ENCODE measurements around the gene CORO6. TPM values are rescaled to one million over a fixed set of nuclear protein-coding genes. Genes with fewer than 3 reads are reported as not detected.

The CORO6 gene
- polyA plus RNA-seq, 1 donor (not counting 4 experiments of a cell fraction or from before 2014, with no cell fraction given), result 20.5 TPM

- Histone ChIP-seq H2AFZ (ENCODE audit: control insufficient read depth, low read length) (no peak overlapping the region), H4K20me1 (ENCODE audit: control insufficient read depth, extremely low read depth, insufficient read depth, low read length) (no peaks in the 10 kb centered on the region), H3K9ac (ENCODE audit: control insufficient read depth, extremely low read depth, insufficient read depth, low read length) (no peak overlapping the region), H3K4me3 (ENCODE audit: control insufficient read depth in 2 of 3, extremely low read depth in 1 of 3, insufficient read depth in 2 of 3, low read depth in 1 of 3, low read length in 3 of 3) (no peak overlapping the region), H3K9me1 (ENCODE audit: control insufficient read depth, extremely low read depth, insufficient read depth, low read length) (no peaks in the 10 kb centered on the region), H3K27me3 (ENCODE audit: control insufficient read depth, extremely low read depth, insufficient read depth, low read length) (no peaks in the 10 kb centered on the region), H3K4me2 (ENCODE audit: control insufficient read depth, extremely low read depth, insufficient read depth, low read depth, low read length) (no peak overlapping the region), H3K4me1 (ENCODE audit: control insufficient read depth, extremely low read depth, insufficient read depth, low read length) (peaks cover 16% of the 10 kb centered on the region), H3K36me3 (ENCODE audit: control insufficient read depth in 2 of 2, extremely low read depth in 1 of 2, insufficient read depth in 2 of 2, low read length in 2 of 2) (peaks cover 6 to 10% of the 10 kb centered on the region in 2 experiments), H3K9me3 (ENCODE audit: control insufficient read depth, low read depth, low read length) (no peaks in the 10 kb centered on the region), H3K79me2 (ENCODE audit: control insufficient read depth, insufficient read depth, low read length) (no peaks in the 10 kb centered on the region), H3K27ac (ENCODE audit: control insufficient read depth, insufficient read depth, low read length) (no peak overlapping the region)
- DNase-seq (ENCODE audit: low read depth, low spot score) (no peak), FAIRE-seq (no peak)
- dilution Hi-C loops (cut with MboI; ENCODE audit: extremely low pct_ligation_motif_present, low sequenced_read_pairs), result no loop called here
- TF ChIP-seq EZH2 (IDR thresholded peaks at IDR 0.05; ENCODE audit: low read length), result no peak
- no peak for TF ChIP-seq CTCF (optimal IDR thresholded peaks at IDR 0.05 in 1 of 3, IDR thresholded peaks at IDR 0.05 in 1 of 3, conservative IDR thresholded peaks at IDR 0.05 in 1 of 3; ENCODE audit: extremely low read depth in 1 of 3, insufficient read depth in 2 of 3, low read length in 3 of 3)
Observed at GRCh38 chr17:29669266-29669665, 46.6 kb upstream of the CORO6 start.

- dilution Hi-C loops (cut with MboI; ENCODE audit: extremely low pct_ligation_motif_present, low sequenced_read_pairs), result no loop called here
- no peak overlapping the region for H3K4me3 ChIP-seq (ENCODE audit: control insufficient read depth in 2 of 3, extremely low read depth in 1 of 3, insufficient read depth in 2 of 3, low read depth in 1 of 3, low read length in 3 of 3)
- no peak overlapping the region for H3K9ac ChIP-seq (ENCODE audit: control insufficient read depth, extremely low read depth, insufficient read depth, low read length)
- no peaks in the 10 kb centered on the region for H3K79me2 ChIP-seq (ENCODE audit: control insufficient read depth, insufficient read depth, low read length)
- H3K9me3 ChIP-seq (ENCODE audit: control insufficient read depth, low read depth, low read length), result no peaks in the 10 kb centered on the region
- FAIRE-seq (no peak), DNase-seq (ENCODE audit: low read depth, low spot score) (no peak)
- H3K4me1 ChIP-seq (ENCODE audit: control insufficient read depth, extremely low read depth, insufficient read depth, low read length), result peaks cover 16% of the 10 kb centered on the region
- H3K9me1 ChIP-seq (ENCODE audit: control insufficient read depth, extremely low read depth, insufficient read depth, low read length), result no peaks in the 10 kb centered on the region
- peaks cover 6 to 8% of the 10 kb centered on the region in 2 experiments for H3K36me3 ChIP-seq (ENCODE audit: control insufficient read depth in 2 of 2, extremely low read depth in 1 of 2, insufficient read depth in 2 of 2, low read length in 2 of 2)
- H3K27ac ChIP-seq (ENCODE audit: control insufficient read depth, insufficient read depth, low read length), result no peak overlapping the region
- no peak overlapping the region for H2AFZ ChIP-seq (ENCODE audit: control insufficient read depth, low read length)
- TF ChIP-seq EZH2 (IDR thresholded peaks at IDR 0.05; ENCODE audit: low read length), result no peak
- no peak for TF ChIP-seq CTCF (optimal IDR thresholded peaks at IDR 0.05 in 1 of 3, IDR thresholded peaks at IDR 0.05 in 1 of 3, conservative IDR thresholded peaks at IDR 0.05 in 1 of 3; ENCODE audit: extremely low read depth in 1 of 3, insufficient read depth in 2 of 3, low read length in 3 of 3)
- no peak overlapping the region for H3K4me2 ChIP-seq (ENCODE audit: control insufficient read depth, extremely low read depth, insufficient read depth, low read depth, low read length)
- no peaks in the 10 kb centered on the region for H4K20me1 ChIP-seq (ENCODE audit: control insufficient read depth, extremely low read depth, insufficient read depth, low read length)
- no peaks in the 10 kb centered on the region for H3K27me3 ChIP-seq (ENCODE audit: control insufficient read depth, extremely low read depth, insufficient read depth, low read length)
Observed at GRCh38 chr17:29667969-29668368, 45.3 kb upstream of the CORO6 start.

All from keratinocyte (primary cell).